Prostate gland (tissue), 2 donors: ENCODE results near the gene PIGU.
A peak's percentile ranks its signal among the peaks of the same experiment; 100 is the strongest.

Experiments used
- POLR2A ChIP-seq: fragments of 450-650 bp; IDR thresholded peaks from one replicate; pipeline ENCODE4 v1.6.1; 2016; ENCODE audit warnings: antibody characterized with exemption, mild to moderate bottlenecking
- TF ChIP-seq, protein P1 (sequence below), 4 experiments: fragments of 200-600 bp in 2 of 4; fragments of 450-650 bp in 2 of 4; sonication (generic) in 2 of 4; IDR thresholded peaks; 1 replicate in 3 of 4; 2 replicates in 1 of 4; pipeline ENCODE4 v1.5.1; 2016 to 2019; ENCODE audit warnings: antibody characterized with exemption in 4 of 4, mild to moderate bottlenecking in 2 of 4, moderate library complexity in 2 of 4

DNA sequence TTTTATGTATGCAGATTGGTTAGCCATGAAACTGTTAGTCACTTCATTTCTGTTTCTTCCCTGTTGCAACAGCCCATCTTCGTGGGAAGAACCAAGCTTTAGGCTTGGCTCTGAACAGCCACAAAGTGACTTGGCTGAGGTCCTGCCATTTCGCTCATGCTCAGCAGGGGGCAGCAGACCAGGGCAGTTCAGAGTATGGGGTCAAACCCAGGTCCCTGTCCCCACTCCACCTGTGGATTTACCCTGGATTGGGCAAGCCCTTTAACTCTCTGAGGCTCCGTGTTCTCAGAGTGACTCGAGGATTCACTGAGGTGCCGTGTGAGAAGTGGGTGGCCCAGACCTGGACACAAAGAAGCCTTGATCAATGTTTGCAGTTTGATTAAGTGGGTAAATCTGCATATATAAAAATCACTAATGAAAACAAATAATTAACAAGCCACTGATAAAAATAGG, 138.2 kb downstream of the PIGU start:
- TF ChIP-seq, protein P1, sequence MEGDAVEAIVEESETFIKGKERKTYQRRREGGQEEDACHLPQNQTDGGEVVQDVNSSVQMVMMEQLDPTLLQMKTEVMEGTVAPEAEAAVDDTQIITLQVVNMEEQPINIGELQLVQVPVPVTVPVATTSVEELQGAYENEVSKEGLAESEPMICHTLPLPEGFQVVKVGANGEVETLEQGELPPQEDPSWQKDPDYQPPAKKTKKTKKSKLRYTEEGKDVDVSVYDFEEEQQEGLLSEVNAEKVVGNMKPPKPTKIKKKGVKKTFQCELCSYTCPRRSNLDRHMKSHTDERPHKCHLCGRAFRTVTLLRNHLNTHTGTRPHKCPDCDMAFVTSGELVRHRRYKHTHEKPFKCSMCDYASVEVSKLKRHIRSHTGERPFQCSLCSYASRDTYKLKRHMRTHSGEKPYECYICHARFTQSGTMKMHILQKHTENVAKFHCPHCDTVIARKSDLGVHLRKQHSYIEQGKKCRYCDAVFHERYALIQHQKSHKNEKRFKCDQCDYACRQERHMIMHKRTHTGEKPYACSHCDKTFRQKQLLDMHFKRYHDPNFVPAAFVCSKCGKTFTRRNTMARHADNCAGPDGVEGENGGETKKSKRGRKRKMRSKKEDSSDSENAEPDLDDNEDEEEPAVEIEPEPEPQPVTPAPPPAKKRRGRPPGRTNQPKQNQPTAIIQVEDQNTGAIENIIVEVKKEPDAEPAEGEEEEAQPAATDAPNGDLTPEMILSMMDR (IDR thresholded peaks at IDR 0.05): peak in 3 of 4 experiments; percentile 57 to 62 (median 59)
- TF ChIP-seq POLR2A: no peak
